ENCODE measurements around the gene PSRC1.

The PSRC1 gene

GRCh38 chr1:109271458-109271857 lies 11.5 kb downstream of the PSRC1 start:
- no peak for DNase-seq

GRCh38 chr1:109270623-109271317 lies 12.2 kb downstream of the PSRC1 start:
- DNase-seq, result no peak

- no peak for DNase-seq
Observed at GRCh38 chr1:109269981-109270622, 12.8 kb downstream of the PSRC1 start.

GRCh38 chr1:109269212-109269980 lies 13.5 kb downstream of the PSRC1 start:
- no peak for DNase-seq

GRCh38 chr1:109268431-109269211 lies 14.3 kb downstream of the PSRC1 start:
- DNase-seq, result no peak

- no peak for DNase-seq
Observed at GRCh38 chr1:109267743-109268300, 15.1 kb downstream of the PSRC1 start.

- no peak for DNase-seq
Observed at GRCh38 chr1:109266965-109267364, 16.0 kb downstream of the PSRC1 start.

GRCh38 chr1:109265741-109266330 lies 17.1 kb downstream of the PSRC1 start:
- no peak for DNase-seq

- DNase-seq, result no peak
Observed at GRCh38 chr1:109265016-109265415, 17.9 kb downstream of the PSRC1 start.

- no peak for DNase-seq
Observed at GRCh38 chr1:109264379-109264755, 18.6 kb downstream of the PSRC1 start.

- DNase-seq, result peak; percentile 58 to 76 (median 64)
Observed at GRCh38 chr1:109263597-109264378, 19.2 kb downstream of the PSRC1 start.

- no peak for DNase-seq
Observed at GRCh38 chr1:109263234-109263596, 19.7 kb downstream of the PSRC1 start.

GRCh38 chr1:109262231-109263055 lies 20.5 kb downstream of the PSRC1 start:
- no peak for DNase-seq

- DNase-seq, result no peak
Observed at GRCh38 chr1:109261578-109261977, 21.4 kb downstream of the PSRC1 start.

- DNase-seq, result no peak
Observed at GRCh38 chr1:109261006-109261405, 21.9 kb downstream of the PSRC1 start.

- no peak for DNase-seq
Observed at GRCh38 chr1:109259674-109260557, 23.0 kb downstream of the PSRC1 start.

- DNase-seq, result no peak
Observed at GRCh38 chr1:109258481-109259466, 24.2 kb downstream of the PSRC1 start.

- DNase-seq, result no peak
Observed at GRCh38 chr1:109257682-109258421, 25.1 kb downstream of the PSRC1 start.

Data from activated CD4-positive, CD25-positive, alpha-beta regulatory T cell (primary cell).